Measurements from ENCODE around the gene KBTBD4. TPM values are rescaled to one million over a fixed set of nuclear protein-coding genes. Genes with fewer than 3 reads are reported as not detected.
"Not testable (repeated sequence)": the region's sequence is repeated elsewhere in the genome, so short reads cannot be mapped to it uniquely, and the experiment has no call there.

The KBTBD4 gene
- total RNA-seq, 1 donor from 2014 or later: 11.1 TPM

- H3K36me3 Mint-ChIP-seq (ENCODE audit: unreplicated experiment): no peaks in the 10 kb centered on the region
- peak overlapping the region; percentile 80 for H3K27ac Mint-ChIP-seq (ENCODE audit: unreplicated experiment)
- TF ChIP-seq CTCF (IDR thresholded peaks at IDR 0.05; ENCODE audit: partially characterized antibody, unreplicated experiment): no peak
- H3K27me3 Mint-ChIP-seq (ENCODE audit: unreplicated experiment): no peaks in the 10 kb centered on the region
- no peak for DNase-seq
- no peak overlapping the region for H3K4me3 Mint-ChIP-seq (ENCODE audit: unreplicated experiment)
- H3K4me1 Mint-ChIP-seq (ENCODE audit: low read depth, unreplicated experiment): peaks cover 27% of the 10 kb centered on the region
- H3K9me3 Mint-ChIP-seq (ENCODE audit: unreplicated experiment): peaks cover 3% of the 10 kb centered on the region
These were observed 48.8 kb downstream of the KBTBD4 start for GRCh38 chr11:47529951-47530350.

GRCh38 chr11:47527186-47527585, 51.6 kb downstream of the KBTBD4 start:
- H3K4me3 Mint-ChIP-seq (ENCODE audit: unreplicated experiment): no peak overlapping the region
- no peak for TF ChIP-seq CTCF (IDR thresholded peaks at IDR 0.05; ENCODE audit: partially characterized antibody, unreplicated experiment)
- H3K36me3 Mint-ChIP-seq (ENCODE audit: unreplicated experiment): no peaks in the 10 kb centered on the region
- H3K9me3 Mint-ChIP-seq (ENCODE audit: unreplicated experiment): peaks cover 7% of the 10 kb centered on the region
- DNase-seq: no peak
- H3K4me1 Mint-ChIP-seq (ENCODE audit: low read depth, unreplicated experiment): peaks cover 33% of the 10 kb centered on the region
- peaks cover 3% of the 10 kb centered on the region for H3K27me3 Mint-ChIP-seq (ENCODE audit: unreplicated experiment)
- H3K27ac Mint-ChIP-seq (ENCODE audit: unreplicated experiment): no peak overlapping the region

- H3K9me3 Mint-ChIP-seq (ENCODE audit: unreplicated experiment); H3K27me3 Mint-ChIP-seq (ENCODE audit: unreplicated experiment); H3K36me3 Mint-ChIP-seq (ENCODE audit: unreplicated experiment); DNase-seq; H3K4me3 Mint-ChIP-seq (ENCODE audit: unreplicated experiment): not testable (repeated sequence)
- H3K4me1 Mint-ChIP-seq (ENCODE audit: low read depth, unreplicated experiment): peaks cover 28% of the 10 kb centered on the region
- peak overlapping the region; percentile 90 for H3K27ac Mint-ChIP-seq (ENCODE audit: unreplicated experiment)
These were observed 52.7 kb downstream of the KBTBD4 start for GRCh38 chr11:47526032-47526431.

GRCh38 chr11:47524291-47524874, 54.4 kb downstream of the KBTBD4 start:
- H3K9me3 Mint-ChIP-seq (ENCODE audit: unreplicated experiment): peaks cover 4% of the 10 kb centered on the region
- DNase-seq: peak; percentile 61

GRCh38 chr11:47523490-47524225, 55.1 kb downstream of the KBTBD4 start:
- H3K4me1 Mint-ChIP-seq (ENCODE audit: low read depth, unreplicated experiment): peaks cover 31% of the 10 kb centered on the region
- peaks cover 5% of the 10 kb centered on the region for H3K9me3 Mint-ChIP-seq (ENCODE audit: unreplicated experiment)
- H3K27me3 Mint-ChIP-seq (ENCODE audit: unreplicated experiment): peaks cover 5% of the 10 kb centered on the region
- peak overlapping the region; percentile 83 for H3K4me3 Mint-ChIP-seq (ENCODE audit: unreplicated experiment)
- H3K36me3 Mint-ChIP-seq (ENCODE audit: unreplicated experiment): no peaks in the 10 kb centered on the region
- DNase-seq: no peak
- no peak for TF ChIP-seq CTCF (IDR thresholded peaks at IDR 0.05; ENCODE audit: partially characterized antibody, unreplicated experiment)
- peak overlapping the region; percentile 98 for H3K27ac Mint-ChIP-seq (ENCODE audit: unreplicated experiment)

More at GRCh38 chr11:47524291-47524874, 54.4 kb downstream of the KBTBD4 start:
- peaks cover 3% of the 10 kb centered on the region for H3K27me3 Mint-ChIP-seq (ENCODE audit: unreplicated experiment)
- peak overlapping the region; percentile 98 for H3K27ac Mint-ChIP-seq (ENCODE audit: unreplicated experiment)
- TF ChIP-seq CTCF (IDR thresholded peaks at IDR 0.05; ENCODE audit: partially characterized antibody, unreplicated experiment): no peak
- no peaks in the 10 kb centered on the region for H3K36me3 Mint-ChIP-seq (ENCODE audit: unreplicated experiment)
- peak overlapping the region; percentile 83 for H3K4me3 Mint-ChIP-seq (ENCODE audit: unreplicated experiment)
- H3K4me1 Mint-ChIP-seq (ENCODE audit: low read depth, unreplicated experiment): peaks cover 29% of the 10 kb centered on the region

Other genes starting within 250 kb of the KBTBD4 start
- gene MYBPC3, start 226.3 kb downstream of the KBTBD4 start, total RNA-seq (ENCODE audit: unreplicated experiment): not detected
- gene SPI1, start 200.4 kb downstream of the KBTBD4 start, total RNA-seq (ENCODE audit: unreplicated experiment): not detected
- gene SLC39A13, start 170.4 kb downstream of the KBTBD4 start, total RNA-seq (ENCODE audit: unreplicated experiment): 60.0 TPM
- 112 TPM for gene PSMC3, start 152.5 kb downstream of the KBTBD4 start, total RNA-seq (ENCODE audit: unreplicated experiment)
- gene RAPSN, start 129.8 kb downstream of the KBTBD4 start, total RNA-seq (ENCODE audit: unreplicated experiment): 0.54 TPM
- 261 TPM for gene CELF1, start 25.8 kb downstream of the KBTBD4 start, total RNA-seq (ENCODE audit: unreplicated experiment)
- 27.5 TPM for gene PTPMT1, start 13.4 kb downstream of the KBTBD4 start, total RNA-seq (ENCODE audit: unreplicated experiment)
- 122 TPM for gene NDUFS3, start 104 bp upstream of the KBTBD4 start, total RNA-seq (ENCODE audit: unreplicated experiment)
- not detected for gene FAM180B, start 7.7 kb upstream of the KBTBD4 start, total RNA-seq (ENCODE audit: unreplicated experiment)
- gene C1QTNF4, start 15.4 kb upstream of the KBTBD4 start, total RNA-seq (ENCODE audit: unreplicated experiment): 7.0 TPM
- 144 TPM for gene MTCH2, start 63.6 kb upstream of the KBTBD4 start, total RNA-seq (ENCODE audit: unreplicated experiment)
- gene AGBL2, start 136.4 kb upstream of the KBTBD4 start, total RNA-seq (ENCODE audit: unreplicated experiment): 1.7 TPM
- gene FNBP4, start 188.4 kb upstream of the KBTBD4 start, total RNA-seq (ENCODE audit: unreplicated experiment): 101 TPM